ENCODE data around the gene ELF1.
A peak's percentile ranks its signal among the peaks of the same experiment; 100 is the strongest.
"Not testable (repeated sequence)": the region's sequence is repeated elsewhere in the genome, so short reads cannot be mapped to it uniquely, and the experiment has no call there.

ELF1 gene

GRCh38 chr13:40922437-40923040 lies 96.6 kb downstream of the ELF1 start:
- no peak for TF ChIP-seq CTCF (conservative IDR thresholded peaks at IDR 0.05; ENCODE audit: low read length)
- no peak overlapping the region for H3K4me3 ChIP-seq (ENCODE audit: low read length)
- no peak for DNase-seq (ENCODE audit: low read depth)

DNA sequence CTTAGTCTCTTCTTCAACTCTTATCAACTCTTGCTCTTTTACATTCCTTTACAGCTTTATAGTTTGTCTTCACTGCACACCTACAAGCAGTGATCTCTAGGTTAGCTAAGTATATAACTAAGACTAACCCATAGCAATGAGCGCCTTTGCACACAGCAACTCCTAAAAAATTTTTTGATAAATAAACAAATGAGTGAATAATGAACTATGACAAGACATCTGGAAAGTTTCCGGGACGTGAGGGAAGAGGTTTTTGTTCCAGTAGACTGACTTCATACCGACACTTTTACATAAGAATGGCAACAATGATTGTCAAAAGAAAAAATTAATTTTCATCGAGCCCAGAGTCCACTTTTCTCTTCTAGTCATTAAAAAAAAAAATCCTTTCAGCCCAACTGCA lies 98.3 kb downstream of the ELF1 start:
- peak overlapping the region; percentile 66 for H3K4me3 ChIP-seq (ENCODE audit: low read length)
- no peak for DNase-seq (ENCODE audit: low read depth)

GRCh38 chr13:40919901-40920300 lies 99.2 kb downstream of the ELF1 start:
- not testable (repeated sequence) for DNase-seq (ENCODE audit: low read depth); H3K4me3 ChIP-seq (ENCODE audit: low read length)

More for the DNA sequence above, 98.3 kb downstream of the ELF1 start:
- no peak for TF ChIP-seq CTCF (conservative IDR thresholded peaks at IDR 0.05; ENCODE audit: low read length)

DNA sequence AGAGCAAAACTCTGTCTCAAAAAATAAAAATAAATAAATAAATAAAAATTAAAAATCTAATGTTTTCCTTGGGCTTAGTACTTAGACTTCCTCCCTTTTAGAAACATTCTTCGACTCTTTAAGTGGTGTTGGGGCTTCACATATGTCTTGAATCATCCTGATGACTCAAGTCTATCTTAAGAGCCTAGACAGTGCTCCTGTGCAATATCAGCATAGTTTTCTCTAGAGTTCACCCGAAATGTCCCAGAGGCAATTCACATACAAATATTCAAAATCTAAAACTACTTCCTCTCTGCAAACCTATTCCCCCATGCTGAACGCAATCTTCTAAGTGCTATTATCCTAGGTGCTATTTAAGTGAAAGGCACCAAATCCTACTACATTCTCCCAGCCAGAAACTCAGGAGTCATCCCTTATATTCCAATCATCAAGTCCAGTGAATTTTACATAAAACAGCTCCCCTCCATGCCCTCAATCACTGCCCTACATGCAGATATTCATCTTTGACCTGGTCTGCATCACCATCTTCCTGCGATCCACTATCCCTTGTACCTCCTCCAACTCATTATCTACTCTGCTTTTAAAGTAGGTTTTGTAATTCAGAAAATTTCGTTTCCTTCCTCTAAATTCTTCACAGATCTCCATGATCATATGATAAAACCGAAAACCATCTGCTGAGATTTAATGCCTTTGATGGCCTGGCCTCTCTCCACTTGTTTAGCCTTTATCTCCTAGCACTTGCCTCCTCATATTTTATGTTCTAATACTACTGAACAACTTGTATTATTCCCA lies 102.7 kb downstream of the ELF1 start:
- DNase-seq (ENCODE audit: low read depth), result peak; percentile 46
- no peak for TF ChIP-seq CTCF (conservative IDR thresholded peaks at IDR 0.05; ENCODE audit: low read length)
- no peak overlapping the region for H3K4me3 ChIP-seq (ENCODE audit: low read length)

GRCh38 chr13:40914863-40915262 lies 104.3 kb downstream of the ELF1 start:
- not testable (repeated sequence) for H3K4me3 ChIP-seq (ENCODE audit: low read length); DNase-seq (ENCODE audit: low read depth)

DNA sequence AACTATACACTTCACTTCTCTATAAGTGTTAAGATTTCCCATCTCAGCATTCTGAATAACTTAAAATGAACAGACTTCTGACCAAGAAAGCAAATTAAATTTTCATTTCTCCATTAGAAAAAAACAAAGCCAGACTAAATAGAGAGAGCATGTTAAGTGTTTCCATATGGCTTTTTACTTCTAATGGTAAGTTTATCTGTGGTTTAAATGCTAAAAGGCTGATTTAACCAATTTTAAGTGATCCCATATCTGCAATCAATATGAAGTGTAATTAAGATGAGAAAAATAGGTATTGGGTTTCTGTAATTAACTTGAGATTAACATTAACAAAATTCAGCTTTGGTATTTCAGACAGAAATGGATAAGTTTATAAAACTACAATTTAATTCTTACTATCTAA lies 107.8 kb downstream of the ELF1 start:
- no peak for DNase-seq (ENCODE audit: low read depth)
- no peak overlapping the region for H3K4me3 ChIP-seq (ENCODE audit: low read length)
- no peak for TF ChIP-seq CTCF (conservative IDR thresholded peaks at IDR 0.05; ENCODE audit: low read length)

DNA sequence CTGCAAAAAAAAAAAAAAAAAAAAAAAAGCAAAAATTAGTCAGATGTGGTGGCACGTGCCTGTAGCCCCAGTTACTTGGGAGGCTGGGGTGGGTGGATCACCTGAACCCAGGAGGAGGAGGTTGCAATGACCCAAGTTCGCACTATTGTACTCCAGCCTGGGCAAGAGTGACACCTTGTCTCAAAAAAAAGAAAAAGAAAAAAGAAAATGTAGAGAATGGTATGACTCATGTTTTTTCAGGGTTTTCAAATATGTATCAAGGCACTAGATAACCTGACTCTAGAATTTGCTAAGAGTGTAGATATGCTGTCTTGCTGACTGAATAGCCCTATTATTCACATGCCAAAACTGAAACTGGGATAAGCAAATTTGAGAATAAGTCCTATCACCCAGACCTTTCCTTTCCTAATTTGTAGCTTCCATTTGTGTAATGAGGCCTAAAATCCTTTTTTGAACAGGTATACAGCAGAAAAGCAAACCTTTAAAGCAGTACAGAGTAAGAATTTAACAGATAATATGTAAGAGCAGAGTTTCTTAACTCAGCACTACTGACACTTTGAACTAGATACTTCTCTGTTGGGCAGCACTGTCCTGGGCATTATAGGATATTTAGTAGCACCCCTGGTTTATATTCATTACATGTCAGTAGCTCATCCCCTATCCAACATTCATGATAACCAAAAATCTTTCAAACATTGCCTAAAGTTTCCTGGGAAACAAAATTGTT lies 108.6 kb downstream of the ELF1 start:
- DNase-seq (ENCODE audit: low read depth), result peak; percentile 2
- no peak overlapping the region for H3K4me3 ChIP-seq (ENCODE audit: low read length)
- no peak for TF ChIP-seq CTCF (conservative IDR thresholded peaks at IDR 0.05; ENCODE audit: low read length)

- not testable (repeated sequence) for DNase-seq (ENCODE audit: low read depth); H3K4me3 ChIP-seq (ENCODE audit: low read length)
Measured at GRCh38 chr13:40909541-40910200, 109.4 kb downstream of the ELF1 start.
